ENCODE data around the gene PCNA. TPM values are rescaled to one million over a fixed set of nuclear protein-coding genes. Genes with fewer than 3 reads are reported as not detected.

Gene PCNA
- total and polyA plus RNA-seq, 2 experiments from 2014 or later, result 353 to 428 TPM

- H3K4me3 ChIP-seq, result no peak overlapping the region
- no peaks in the 10 kb centered on the region for H4K20me1 ChIP-seq (replicated peaks; ENCODE audit: insufficient read depth)
- H2AFZ ChIP-seq, result no peak overlapping the region
- H3K4me2 ChIP-seq, result no peak overlapping the region
- Mint-ChIP-seq H3K4me1 (peaks cover 4% of the 10 kb centered on the region; the same call in 2 of the 3 replicates), H3K36me3 (ENCODE audit: low read depth) (no peaks in the 10 kb centered on the region), H3K27ac (peak overlapping the region; percentile 69), H3K9me3 (no peaks in the 10 kb centered on the region), H3K27me3 (ENCODE audit: insufficient read depth, low read depth, poor library complexity) (peaks cover 4% of the 10 kb centered on the region), H3K4me3 (no peak overlapping the region)
- H3F3A ChIP-seq (replicated peaks; ENCODE audit: low read depth), result no peaks in the 10 kb centered on the region
- ATAC-seq, result no peak
- H3K9me2 ChIP-seq (ENCODE audit: insufficient read depth), result no peaks in the 10 kb centered on the region
- no peak for TF ChIP-seq EZH2phosphoT487 (IDR thresholded peaks at IDR 0.05; ENCODE audit: unreplicated experiment)
- TF ChIP-seq EZH2 (IDR thresholded peaks at IDR 0.05; ENCODE audit: low read depth, unreplicated experiment), result no peak
- TF ChIP-seq JUNB (IDR thresholded peaks at IDR 0.05; ENCODE audit: unreplicated experiment), result no peak
- TF ChIP-seq NANOG (IDR thresholded peaks at IDR 0.05; ENCODE audit: borderline replicate concordance), result no peak
- TF ChIP-seq STAT1 (IDR thresholded peaks at IDR 0.05; ENCODE audit: unreplicated experiment), result no peak
- TF ChIP-seq, protein P1, sequence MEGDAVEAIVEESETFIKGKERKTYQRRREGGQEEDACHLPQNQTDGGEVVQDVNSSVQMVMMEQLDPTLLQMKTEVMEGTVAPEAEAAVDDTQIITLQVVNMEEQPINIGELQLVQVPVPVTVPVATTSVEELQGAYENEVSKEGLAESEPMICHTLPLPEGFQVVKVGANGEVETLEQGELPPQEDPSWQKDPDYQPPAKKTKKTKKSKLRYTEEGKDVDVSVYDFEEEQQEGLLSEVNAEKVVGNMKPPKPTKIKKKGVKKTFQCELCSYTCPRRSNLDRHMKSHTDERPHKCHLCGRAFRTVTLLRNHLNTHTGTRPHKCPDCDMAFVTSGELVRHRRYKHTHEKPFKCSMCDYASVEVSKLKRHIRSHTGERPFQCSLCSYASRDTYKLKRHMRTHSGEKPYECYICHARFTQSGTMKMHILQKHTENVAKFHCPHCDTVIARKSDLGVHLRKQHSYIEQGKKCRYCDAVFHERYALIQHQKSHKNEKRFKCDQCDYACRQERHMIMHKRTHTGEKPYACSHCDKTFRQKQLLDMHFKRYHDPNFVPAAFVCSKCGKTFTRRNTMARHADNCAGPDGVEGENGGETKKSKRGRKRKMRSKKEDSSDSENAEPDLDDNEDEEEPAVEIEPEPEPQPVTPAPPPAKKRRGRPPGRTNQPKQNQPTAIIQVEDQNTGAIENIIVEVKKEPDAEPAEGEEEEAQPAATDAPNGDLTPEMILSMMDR (conservative IDR thresholded peaks at IDR 0.05; ENCODE audit: low read depth in 2 of 2), result no peak
- TF ChIP-seq ETS1 (IDR thresholded peaks at IDR 0.05), result no peak
- no peak for DNase-seq (ENCODE audit: low spot score)
- H3K27me3 ChIP-seq (ENCODE audit: insufficient read depth), result no peaks in the 10 kb centered on the region
- no peak overlapping the region for H3K27ac ChIP-seq (ENCODE audit: low read depth)
- H3K4me1 ChIP-seq (ENCODE audit: insufficient read depth), result no peaks in the 10 kb centered on the region
- no peaks in the 10 kb centered on the region for H3K79me2 ChIP-seq (replicated peaks; ENCODE audit: insufficient read depth)
- H3K36me3 ChIP-seq (ENCODE audit: insufficient read depth), result no peaks in the 10 kb centered on the region
Observed at GRCh38 chr20:5080384-5080877, 39.3 kb downstream of the PCNA start.

- Histone ChIP-seq H3K27me3 (ENCODE audit: insufficient read depth) (no peaks in the 10 kb centered on the region), H2AFZ (no peak overlapping the region), H3K9me2 (ENCODE audit: insufficient read depth) (no peaks in the 10 kb centered on the region), H3K4me2 (no peak overlapping the region), H3F3A (replicated peaks; ENCODE audit: low read depth) (no peaks in the 10 kb centered on the region), H3K27ac (ENCODE audit: low read depth) (no peak overlapping the region), H4K20me1 (replicated peaks; ENCODE audit: insufficient read depth) (no peaks in the 10 kb centered on the region), H3K4me1 (ENCODE audit: insufficient read depth) (no peaks in the 10 kb centered on the region), H3K4me3 (no peak overlapping the region), H3K79me2 (replicated peaks; ENCODE audit: insufficient read depth) (no peaks in the 10 kb centered on the region), H3K36me3 (ENCODE audit: insufficient read depth) (no peaks in the 10 kb centered on the region)
- no peaks in the 10 kb centered on the region for H3K36me3 Mint-ChIP-seq (ENCODE audit: low read depth)
- H3K27me3 Mint-ChIP-seq (ENCODE audit: insufficient read depth, low read depth, poor library complexity), result peaks cover 2% of the 10 kb centered on the region
- H3K4me3 Mint-ChIP-seq, result no peak overlapping the region
- peaks cover 13% of the 10 kb centered on the region for H3K4me1 Mint-ChIP-seq
- no peak for DNase-seq (ENCODE audit: low spot score)
- no peaks in the 10 kb centered on the region for H3K9me3 Mint-ChIP-seq
- no peak for ATAC-seq
- no peak overlapping the region for H3K27ac Mint-ChIP-seq
- no peak for TF ChIP-seq NANOG (IDR thresholded peaks at IDR 0.05; ENCODE audit: borderline replicate concordance)
- TF ChIP-seq CREB1 (CRISPR knock-in tag; IDR thresholded peaks at IDR 0.05; ENCODE audit: low read depth), result no peak
- TF ChIP-seq EZH2phosphoT487 (IDR thresholded peaks at IDR 0.05; ENCODE audit: unreplicated experiment), result no peak
- no peak for TF ChIP-seq STAT1 (IDR thresholded peaks at IDR 0.05; ENCODE audit: unreplicated experiment)
- TF ChIP-seq ZNF114 (CRISPR knock-in tag; IDR thresholded peaks at IDR 0.05), result no peak
- TF ChIP-seq ZNF462 (CRISPR knock-in tag; IDR thresholded peaks at IDR 0.05), result no peak
Observed at GRCh38 chr20:5078399-5078958, 41.3 kb downstream of the PCNA start.
